ENCODE measurements around the gene NEK9.

Gene NEK9

GRCh38 chr14:75109877-75110276, 17.0 kb downstream of the NEK9 start:
- DNase-seq = no peak

- DNase-seq = no peak
These were observed 19.7 kb downstream of the NEK9 start for GRCh38 chr14:75107186-75107585.

GRCh38 chr14:75101491-75101890, 25.4 kb downstream of the NEK9 start:
- no peak for DNase-seq

- DNase-seq = no peak
These were observed 28.2 kb downstream of the NEK9 start for GRCh38 chr14:75098682-75099081.

- DNase-seq = no peak
These were observed 28.6 kb downstream of the NEK9 start for GRCh38 chr14:75098212-75098611.

- no peak for DNase-seq
These were observed 29.9 kb downstream of the NEK9 start for GRCh38 chr14:75096959-75097358.

- DNase-seq = no peak
These were observed 31.2 kb downstream of the NEK9 start for GRCh38 chr14:75095690-75096089.

- no peak for DNase-seq
These were observed 32.0 kb downstream of the NEK9 start for GRCh38 chr14:75094896-75095295.

GRCh38 chr14:75092698-75093097, 34.1 kb downstream of the NEK9 start:
- DNase-seq = no peak

GRCh38 chr14:75091251-75091650, 35.6 kb downstream of the NEK9 start:
- DNase-seq = peak in 1 of 56 donors; percentile 3

- no peak for DNase-seq
These were observed 36.5 kb downstream of the NEK9 start for GRCh38 chr14:75090353-75090752.

- peak in 21 of 56 donors; percentile 2 to 60 (median 16) for DNase-seq
These were observed 38.1 kb downstream of the NEK9 start for GRCh38 chr14:75088566-75089373.

GRCh38 chr14:75088153-75088552, 38.7 kb downstream of the NEK9 start:
- no peak for DNase-seq

- DNase-seq = no peak
These were observed 42.3 kb downstream of the NEK9 start for GRCh38 chr14:75084513-75084912.

GRCh38 chr14:75083271-75083670, 43.6 kb downstream of the NEK9 start:
- no peak for DNase-seq

GRCh38 chr14:75081660-75082229, 45.1 kb downstream of the NEK9 start:
- no peak for DNase-seq

- DNase-seq = no peak
These were observed 47.3 kb downstream of the NEK9 start for GRCh38 chr14:75079521-75079920.

- DNase-seq = no peak
These were observed 49.1 kb downstream of the NEK9 start for GRCh38 chr14:75077794-75078193.

- DNase-seq = no peak
These were observed 56.5 kb downstream of the NEK9 start for GRCh38 chr14:75070383-75070782.

GRCh38 chr14:75069811-75070145, 57.1 kb downstream of the NEK9 start:
- peak in 1 of 56 donors; percentile 48 for DNase-seq

GRCh38 chr14:75069121-75069810, 57.6 kb downstream of the NEK9 start, which contains the start of gene ZC2HC1C:
Gene ZC2HC1C, plus strand, starts transcription at chr14:75069641. Its CDS starts 933 bp downstream, at chr14:75070574.
- DNase-seq = peak; percentile 73 to 98 (median 91)

GRCh38 chr14:75068294-75069120, 58.3 kb downstream of the NEK9 start:
- DNase-seq = no peak

All from amygdala (tissue), 56 donors.